IMR-90 (cell line): Measurements from ENCODE around the gene YIPF3. TPM values are rescaled to one million over a fixed set of nuclear protein-coding genes. Genes with fewer than 3 reads are reported as not detected.

Experiments
- ATAC-seq: fragments of 200-7000 bp; cut with Tn5 transposase; 2 replicates; pipeline ENCODE4 v1.9.1; 2020; ENCODE audit warnings: low read depth, mild to moderate bottlenecking, moderate library complexity
- BruUV-seq: library from RNA; stranded (reverse); fragments of 400-500 nt; replicated peaks from 2 replicates; lab custom pipeline; 2021; lab: Mats Ljungman, UMichigan
- CTCF ChIA-PET: fragments of 300-600 bp; formaldehyde crosslinking; extraction: SDS; loops from one replicate; lab custom pipeline; 2021; ENCODE audit warnings: antibody characterized with exemption; lab: Yijun Ruan, JAX
- POLR2A ChIA-PET: fragments of 300-600 bp; sonication (Branson Sonifier 250); formaldehyde crosslinking; loops from one replicate; lab custom pipeline; 2022; ENCODE audit warnings: antibody characterized with exemption; ENCODE audit not compliant: unreplicated experiment; lab: Charles Lee
- DNase-seq: peaks from one replicate; pipeline ENCODE4 v3.0.0; 2013
- H2AFZ ChIP-seq: replicated peaks from 2 replicates; pipeline ENCODE3; 2013; ENCODE audit warnings: low read length, mild to moderate bottlenecking; ENCODE audit not compliant: poor library complexity
- H2AK5ac ChIP-seq: 2 replicates; pipeline ENCODE4 v1.6.1; 2013; ENCODE audit warnings: low read depth, low read length, inconsistent platforms
- H2AK9ac ChIP-seq: replicated peaks from 2 replicates; pipeline ENCODE3; 2013; ENCODE audit warnings: mild to moderate bottlenecking, low read depth, low read length, moderate library complexity; ENCODE audit not compliant: poor library complexity
- H2BK120ac ChIP-seq: 2 replicates; pipeline ENCODE4 v1.6.1; 2013; ENCODE audit warnings: low read depth, low read length, inconsistent platforms
- H2BK15ac ChIP-seq: 3 replicates; pipeline ENCODE4 v1.6.1; 2013; ENCODE audit warnings: low read depth, low read length, inconsistent platforms
- H2BK20ac ChIP-seq: 2 replicates; pipeline ENCODE4 v1.6.1; 2013; ENCODE audit warnings: low read depth, mild to moderate bottlenecking, inconsistent platforms, low read length, moderate library complexity
- H2BK5ac ChIP-seq: 2 replicates; pipeline ENCODE4 v1.6.1; 2013; ENCODE audit warnings: mild to moderate bottlenecking, low read depth, low read length, inconsistent platforms; ENCODE audit not compliant: poor library complexity, severe bottlenecking
- H3K14ac ChIP-seq: replicated peaks from 2 replicates; pipeline ENCODE4 v1.6.1; 2013; ENCODE audit warnings: low read depth, low read length, inconsistent platforms
- H3K18ac ChIP-seq: 2 replicates; pipeline ENCODE4 v1.6.1; 2013; ENCODE audit warnings: low read depth, low read length, control low read depth
- H3K23ac ChIP-seq: 2 replicates; pipeline ENCODE4 v1.6.1; 2013; ENCODE audit warnings: low read depth, low read length, inconsistent platforms
- H3K27ac ChIP-seq: 2 replicates; pipeline ENCODE4 v1.5.1; 2013; ENCODE audit warnings: mild to moderate bottlenecking, control low read depth, low read length; ENCODE audit not compliant: insufficient read depth
- H3K27me3 ChIP-seq: 2 replicates; pipeline ENCODE4 v1.6.1; 2013; ENCODE audit warnings: low read length; ENCODE audit not compliant: control insufficient read depth, insufficient read depth
- H3K36me3 ChIP-seq: 2 replicates; pipeline ENCODE4 v1.6.1; 2013; ENCODE audit warnings: low read length, mixed read lengths; ENCODE audit not compliant: control insufficient read depth, insufficient read depth
- H3K4ac ChIP-seq: 2 replicates; pipeline ENCODE4 v1.6.1; 2013; ENCODE audit warnings: low read depth, low read length, inconsistent platforms
- H3K4me1 ChIP-seq: 2 replicates; pipeline ENCODE4 v1.6.1; 2013; ENCODE audit warnings: low read length, mixed read lengths; ENCODE audit not compliant: control insufficient read depth, insufficient read depth
- H3K4me2 ChIP-seq: 2 replicates; pipeline ENCODE4 v1.6.1; 2013; ENCODE audit warnings: low read depth, mild to moderate bottlenecking, control low read depth, low read length, moderate library complexity
- H3K4me3 ChIP-seq: 2 replicates; pipeline ENCODE4 v1.5.1; 2013; ENCODE audit warnings: low read depth, mild to moderate bottlenecking, control low read depth, low read length, moderate library complexity; ENCODE audit not compliant: insufficient read depth
- H3K56ac ChIP-seq: 2 replicates; pipeline ENCODE4 v1.6.1; 2013; ENCODE audit warnings: low read length, inconsistent platforms; ENCODE audit not compliant: insufficient read depth; ENCODE audit errors: extremely low read depth
- H3K79me1 ChIP-seq, 2 experiments: 2 replicates each; pipeline ENCODE4 v1.6.1; 2013; ENCODE audit warnings: low read length in 2 of 2, inconsistent platforms in 1 of 2, low read depth in 1 of 2
- H3K9ac ChIP-seq: 2 replicates; pipeline ENCODE4 v1.6.1; 2013; ENCODE audit warnings: low read depth, low read length, control low read depth
- H3K9me1 ChIP-seq: 2 replicates; pipeline ENCODE4 v1.6.1; 2013; ENCODE audit warnings: low read length, inconsistent platforms; ENCODE audit not compliant: insufficient read depth
- H3K9me3 ChIP-seq: 2 replicates; pipeline ENCODE4 v1.6.1; 2013; ENCODE audit warnings: low read length; ENCODE audit not compliant: control insufficient read depth, insufficient read depth
- H4K20me1 ChIP-seq: 2 replicates; pipeline ENCODE4 v1.6.1; 2013; ENCODE audit warnings: low read length, inconsistent platforms; ENCODE audit not compliant: insufficient read depth
- H4K5ac ChIP-seq: 2 replicates; pipeline ENCODE4 v1.6.1; 2013; ENCODE audit warnings: mild to moderate bottlenecking, low read depth, low read length, control low read depth
- H4K8ac ChIP-seq, 2 experiments: 2 replicates each; pipeline ENCODE4 v1.6.1; 2013; ENCODE audit warnings: low read depth in 2 of 2, low read length in 2 of 2, control low read depth in 1 of 2, inconsistent platforms in 1 of 2
- H4K91ac ChIP-seq: 2 replicates; pipeline ENCODE4 v1.6.1; 2013; ENCODE audit warnings: low read depth, low read length, inconsistent platforms; ENCODE audit not compliant: insufficient read depth
- CTCF ChIP-seq: conservative IDR thresholded peaks from 2 replicates; pipeline ENCODE4 v1.5.1; 2012; ENCODE audit warnings: mild to moderate bottlenecking, low read depth, low read length, improper control_type of control experiment
- MAZ ChIP-seq: IDR thresholded peaks from 2 replicates; pipeline ENCODE4 v1.6.1; 2012; ENCODE audit warnings: low read depth, mild to moderate bottlenecking, low read length, improper control_type of control experiment, moderate library complexity, borderline replicate concordance
- MXI1 ChIP-seq: IDR thresholded peaks from 2 replicates; pipeline ENCODE4 v1.6.1; 2012; ENCODE audit warnings: low read depth, mild to moderate bottlenecking, low read length, moderate library complexity, borderline replicate concordance
- NFE2L2 ChIP-seq: fragments of 150-350 bp; IDR thresholded peaks from 2 replicates; pipeline ENCODE4 v1.6.1; 2016; ENCODE audit warnings: low read depth, mild to moderate bottlenecking, low read length
- RCOR1 ChIP-seq: IDR thresholded peaks from 2 replicates; pipeline ENCODE4 v1.6.1; 2012; ENCODE audit warnings: mild to moderate bottlenecking, low read length, improper control_type of control experiment; ENCODE audit not compliant: insufficient replicate concordance
- RFX5 ChIP-seq: IDR thresholded peaks from 2 replicates; pipeline ENCODE4 v1.8.0; 2012; ENCODE audit warnings: low read depth, mild to moderate bottlenecking, low read length, moderate library complexity
- WGBS, 2 experiments: methylation state at CpG; one replicate each; pipeline versions ENCODE4 v1.1.5 to v1.1.7; 2013; ENCODE audit warnings: missing lambda C conversion rate in 2 of 2; ENCODE audit not compliant: insufficient read length in 1 of 2; ENCODE audit errors: extremely low coverage in 2 of 2; 5-methylcytosine and 5-hydroxymethylcytosine counted together
- dilution Hi-C: fragments of 300-500 bp; cut with HindIII; formaldehyde crosslinking; loops from one replicate; pipeline ENCODE4 v1.14.3; 2018; ENCODE audit warnings: low sequenced_read_pairs; ENCODE audit not compliant: unreplicated experiment
- in situ Hi-C: fragments of 300-500 bp; cut with MboI; formaldehyde crosslinking; loops from 3 replicates; pipeline ENCODE4 v1.14.3; 2019; ENCODE audit warnings: low sequenced_read_pairs, inconsistent platforms, mixed read lengths
- intact Hi-C: fragments of 100-400 bp; cut with micrococcal nuclease; formaldehyde crosslinking; loops from 2 replicates; pipeline ENCODE4 v1.10.0; 2022
- polyA plus RNA-seq, 3 experiments: library from polyadenylated mRNA; depleted of rRNA; stranded (reverse); fragments of >200 nt; gene quantifications; 2 replicates each; pipeline ENCODE4 v1.2.3, GENCODE V29; 2012; ENCODE audit warnings: low replicate concordance in 1 of 3
- total RNA-seq: library from RNA; depleted of rRNA; stranded (reverse); fragments of >200 nt; gene quantifications from 2 replicates; pipeline ENCODE4 v1.2.3, GENCODE V29; 2012
- TF ChIP-seq, protein P1 (sequence below): fragments of 150-350 bp; IDR thresholded peaks from 2 replicates; pipeline ENCODE4 v1.6.1; 2016; ENCODE audit warnings: low read depth, mild to moderate bottlenecking, low read length, moderate library complexity, borderline replicate concordance

The YIPF3 gene
- total and polyA plus RNA-seq, 2 of the 4 experiments (the other 2 are of a cell fraction): 114 to 193 TPM

DNA sequence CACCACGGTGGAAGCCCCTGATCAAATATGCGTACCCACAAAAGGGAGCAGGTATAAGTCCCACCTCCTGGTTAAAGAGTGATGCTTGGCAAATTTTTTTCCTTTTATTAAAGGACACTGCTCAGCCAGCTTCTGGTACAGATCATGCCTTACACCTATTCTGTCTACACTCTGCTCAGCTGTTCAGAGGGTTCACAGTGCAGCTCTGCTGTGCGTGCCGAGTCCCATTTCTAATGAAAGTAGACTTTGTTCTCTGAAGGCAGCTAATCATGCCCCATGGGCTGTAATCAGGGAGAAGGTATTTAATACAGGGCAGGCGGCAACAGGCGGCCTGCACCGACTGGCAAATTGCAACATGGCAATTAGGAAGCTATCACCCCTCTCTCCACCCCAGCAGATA lies 22.9 kb downstream of the YIPF3 start:
- POLR2A ChIA-PET: no interaction called here
- no CpG with 5 or more reads among the region's 7 CpGs for WGBS, 2 experiments
- in situ Hi-C loops: loop anchor here (5.0 to 10.0 kb wide), 2 partner anchors 49 to 237 kb away; no protein-coding TSS in a partner anchor

More for the DNA sequence above, 22.9 kb downstream of the YIPF3 start:
- H2AFZ ChIP-seq: no peak overlapping the region
- no peak overlapping the region for H3K14ac ChIP-seq
- peaks cover 4% of the 10 kb centered on the region; the same call in 1 of the 2 replicates for H3K36me3 ChIP-seq
- intact Hi-C loops (no loop called here), dilution Hi-C loops (no loop called here)
- TF ChIP-seq MXI1: no peak
- no peak for TF ChIP-seq RFX5
- TF ChIP-seq RCOR1: no peak
- TF ChIP-seq, protein P1, sequence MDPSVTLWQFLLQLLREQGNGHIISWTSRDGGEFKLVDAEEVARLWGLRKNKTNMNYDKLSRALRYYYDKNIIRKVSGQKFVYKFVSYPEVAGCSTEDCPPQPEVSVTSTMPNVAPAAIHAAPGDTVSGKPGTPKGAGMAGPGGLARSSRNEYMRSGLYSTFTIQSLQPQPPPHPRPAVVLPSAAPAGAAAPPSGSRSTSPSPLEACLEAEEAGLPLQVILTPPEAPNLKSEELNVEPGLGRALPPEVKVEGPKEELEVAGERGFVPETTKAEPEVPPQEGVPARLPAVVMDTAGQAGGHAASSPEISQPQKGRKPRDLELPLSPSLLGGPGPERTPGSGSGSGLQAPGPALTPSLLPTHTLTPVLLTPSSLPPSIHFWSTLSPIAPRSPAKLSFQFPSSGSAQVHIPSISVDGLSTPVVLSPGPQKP: no peak
- TF ChIP-seq CTCF: no peak
- no peak for TF ChIP-seq NFE2L2
- no peak for TF ChIP-seq MAZ
- ATAC-seq (no peak), DNase-seq (no peak)
- peaks cover 34 to 76% of the 10 kb centered on the region in 2 experiments for H3K79me1 ChIP-seq
- H4K20me1 ChIP-seq: peaks cover 31% of the 10 kb centered on the region; the same call in 1 of the 2 replicates
- H2BK120ac ChIP-seq: no peak overlapping the region
- CTCF ChIA-PET: interaction anchor here (3.3 kb wide), 1 partner anchor 13 kb away, joined by 17 read pairs; no protein-coding TSS in a partner anchor
- H2AK9ac ChIP-seq: peak overlapping the region; percentile 11
- H3K9ac ChIP-seq: no peak overlapping the region
- H4K8ac ChIP-seq: no peak overlapping the region
- H3K18ac ChIP-seq: no peak overlapping the region
- no peak overlapping the region for H2BK5ac ChIP-seq
- H4K5ac ChIP-seq: no peak overlapping the region
- H2BK20ac ChIP-seq: no peak overlapping the region
- H3K4me3 ChIP-seq: no peak overlapping the region
- H3K4me1 ChIP-seq: peaks cover 46% of the 10 kb centered on the region
- 0 out of 3 replicates have a peak overlapping the region, but pooled peaks have one; percentile 2 for H2BK15ac ChIP-seq
- no TSS peak for BruUV-seq
- no peak overlapping the region for H2AK5ac ChIP-seq
- no peak overlapping the region for H3K23ac ChIP-seq
- H3K9me1 ChIP-seq: peaks cover 42% of the 10 kb centered on the region
- no peak overlapping the region for H4K91ac ChIP-seq
- no peak overlapping the region for H3K56ac ChIP-seq
- H3K27ac ChIP-seq: no peak overlapping the region
- H3K4ac ChIP-seq: no peak overlapping the region
- no peaks in the 10 kb centered on the region for H3K27me3 ChIP-seq
- H3K4me2 ChIP-seq: no peak overlapping the region
- no peaks in the 10 kb centered on the region for H3K9me3 ChIP-seq
